Tibial nerve (tissue), 4 donors: ENCODE measurements around the gene VPS13D.
A peak's percentile ranks its signal among the peaks of the same experiment; 100 is the strongest.

Source experiments
- CTCF ChIP-seq, 5 experiments: fragments of 200-600 bp in 3 of 5; fragments of 450-650 bp in 2 of 5; sonication (generic) in 3 of 5; IDR thresholded peaks; one replicate each; pipeline ENCODE4 v1.5.1; 2016 to 2019; ENCODE audit warnings: antibody characterized with exemption in 5 of 5, mild to moderate bottlenecking in 3 of 5, moderate library complexity in 2 of 5
- EP300 ChIP-seq, 2 donors: sonication (generic); formaldehyde crosslinking; IDR thresholded peaks; one replicate each; pipeline ENCODE4 v1.6.1; 2017; ENCODE audit warnings: antibody characterized with exemption in 2 of 2, mild to moderate bottlenecking in 1 of 2
- POLR2A ChIP-seq, 2 donors: fragments of 450-650 bp; IDR thresholded peaks; one replicate each; pipeline ENCODE4 v1.6.1; 2017; ENCODE audit warnings: antibody characterized with exemption in 2 of 2, mild to moderate bottlenecking in 2 of 2, moderate library complexity in 2 of 2

GRCh38 chr1:12450756-12451559 lies 221.1 kb downstream of the VPS13D start:
- TF ChIP-seq CTCF (IDR thresholded peaks at IDR 0.05) (no peak), POLR2A (IDR thresholded peaks at IDR 0.05) (no peak), EP300 (IDR thresholded peaks at IDR 0.05) (peak in 1 of 2 donors; percentile 86)
